K562 (cell line): ENCODE data around the gene PAAF1. TPM values are rescaled to one million over a fixed set of nuclear protein-coding genes. Genes with fewer than 3 reads are reported as not detected.

Experiments used
- BDP1 ChIP-seq: IDR thresholded peaks from 3 replicates; pipeline ENCODE4 v1.6.1; 2011; ENCODE audit not compliant: insufficient read length, insufficient read depth
- HNRNPUL1 ChIP-seq: fragments of 200-400 bp; formaldehyde crosslinking; IDR thresholded peaks from 2 replicates; pipeline ENCODE4 v1.6.1; 2017; ENCODE audit warnings: low read length
- KLF16 ChIP-seq: IDR thresholded peaks from 2 replicates; pipeline ENCODE4 v1.6.1; 2016; ENCODE audit warnings: antibody characterized with exemption
- MECOM ChIP-seq: fragments of 250-450 bp; sonication (Bioruptor Pico); IDR thresholded peaks from 2 replicates; pipeline ENCODE4 v1.8.0; 2022; ENCODE audit warnings: inconsistent platforms
- NELFE ChIP-seq: IDR thresholded peaks from 2 replicates; pipeline ENCODE4 v1.6.1; 2011; ENCODE audit warnings: mild to moderate bottlenecking; ENCODE audit not compliant: insufficient read depth, insufficient read length
- NR2F6 ChIP-seq: fragments of 450-650 bp; formaldehyde crosslinking; IDR thresholded peaks from 2 replicates; pipeline ENCODE4 v1.4.0; 2020; ENCODE audit warnings: mild to moderate bottlenecking
- RFX1 ChIP-seq: fragments of 450-650 bp; IDR thresholded peaks from 2 replicates; pipeline ENCODE4 v1.6.1; 2016; ENCODE audit warnings: mild to moderate bottlenecking, moderate library complexity
- SIX5 ChIP-seq, 2 experiments: IDR thresholded peaks; 2 replicates each; pipeline ENCODE4 v1.6.1; 2011; ENCODE audit warnings: low read length in 2 of 2, borderline replicate concordance in 1 of 2, low read depth in 1 of 2, mild to moderate bottlenecking in 1 of 2, moderate library complexity in 1 of 2; ENCODE audit not compliant: insufficient read depth in 1 of 2
- SPI1 ChIP-seq: IDR thresholded peaks from 2 replicates; pipeline ENCODE4 v1.6.1; 2011; ENCODE audit warnings: low read depth, low read length, control low read depth, borderline replicate concordance
- SRSF7 ChIP-seq: fragments of 200-400 bp; formaldehyde crosslinking; optimal IDR thresholded peaks from 2 replicates; pipeline ENCODE3; 2017; ENCODE audit warnings: mild to moderate bottlenecking, low read depth, low read length
- ZC3H11A ChIP-seq: IDR thresholded peaks from 2 replicates; pipeline ENCODE4 v1.6.1; 2012; ENCODE audit warnings: low read depth, low read length, improper control_type of control experiment
- ZNF143 ChIP-seq: sonication (generic); formaldehyde crosslinking; IDR thresholded peaks from 2 replicates; pipeline ENCODE4 v1.9.0; 2022; ENCODE audit warnings: mild to moderate bottlenecking, missing genetic modification reagents
- ZNF184 ChIP-seq: sonication (generic); formaldehyde crosslinking; IDR thresholded peaks from 2 replicates; pipeline ENCODE4 v1.5.0; 2020; ENCODE audit warnings: missing genetic modification reagents
- polyA plus RNA-seq, 8 experiments: library from polyadenylated mRNA; depleted of rRNA in 4 of 8; stranded (reverse) in 5 of 8; unstranded in 3 of 8; fragments of >200 nt; fragmentation: Nextera tagmentation in 2 of 8; fragmentation: Illumina TruSeq in 1 of 8; extraction: Ambion mirVana in 2 of 8; extraction: Trizol in 1 of 8; gene quantifications; 2 replicates each; pipeline versions ENCODE4 v1.2.1 to v1.2.3, GENCODE V29; 2011 to 2014; ENCODE audit warnings: inconsistent platforms in 1 of 8, missing spikeins in 1 of 8
- total RNA-seq, 7 experiments: library from RNA; depleted of rRNA in 6 of 7; stranded (reverse); fragments of >200 nt in 6 of 7; fragmentation: Illumina TruSeq in 2 of 7; extraction: Trizol in 2 of 7; gene quantifications; 2 replicates each; pipeline versions ENCODE4 v1.2.1 to v1.2.3, GENCODE V29; 2011 to 2021; ENCODE audit warnings: low replicate concordance in 1 of 7
- TF ChIP-seq, protein P1 (sequence below): conservative IDR thresholded peaks from 2 replicates; pipeline ENCODE4 v1.6.1; 2011; ENCODE audit warnings: low read depth, mild to moderate bottlenecking, low read length; ENCODE audit not compliant: control insufficient read depth
- TF ChIP-seq, protein P2 (sequence below): sonication (generic); formaldehyde crosslinking; IDR thresholded peaks from 2 replicates; pipeline ENCODE4 v1.8.1; 2023; ENCODE audit warnings: mild to moderate bottlenecking, missing genetic modification reagents, moderate library complexity
- TF ChIP-seq, protein P3 (sequence below): fragments of 200-800 bp; sonication (Bioruptor generic); IDR thresholded peaks from 2 replicates; pipeline ENCODE4 v1.6.1; 2016; ENCODE audit warnings: missing genetic modification characterization, missing compliant biosample characterization

Gene PAAF1
- total and polyA plus RNA-seq, 9 of the 15 experiments (the other 6 are each of a cell fraction or from before 2014, with no cell fraction given): 13.5 to 78.6 (median 23.3) TPM

DNA sequence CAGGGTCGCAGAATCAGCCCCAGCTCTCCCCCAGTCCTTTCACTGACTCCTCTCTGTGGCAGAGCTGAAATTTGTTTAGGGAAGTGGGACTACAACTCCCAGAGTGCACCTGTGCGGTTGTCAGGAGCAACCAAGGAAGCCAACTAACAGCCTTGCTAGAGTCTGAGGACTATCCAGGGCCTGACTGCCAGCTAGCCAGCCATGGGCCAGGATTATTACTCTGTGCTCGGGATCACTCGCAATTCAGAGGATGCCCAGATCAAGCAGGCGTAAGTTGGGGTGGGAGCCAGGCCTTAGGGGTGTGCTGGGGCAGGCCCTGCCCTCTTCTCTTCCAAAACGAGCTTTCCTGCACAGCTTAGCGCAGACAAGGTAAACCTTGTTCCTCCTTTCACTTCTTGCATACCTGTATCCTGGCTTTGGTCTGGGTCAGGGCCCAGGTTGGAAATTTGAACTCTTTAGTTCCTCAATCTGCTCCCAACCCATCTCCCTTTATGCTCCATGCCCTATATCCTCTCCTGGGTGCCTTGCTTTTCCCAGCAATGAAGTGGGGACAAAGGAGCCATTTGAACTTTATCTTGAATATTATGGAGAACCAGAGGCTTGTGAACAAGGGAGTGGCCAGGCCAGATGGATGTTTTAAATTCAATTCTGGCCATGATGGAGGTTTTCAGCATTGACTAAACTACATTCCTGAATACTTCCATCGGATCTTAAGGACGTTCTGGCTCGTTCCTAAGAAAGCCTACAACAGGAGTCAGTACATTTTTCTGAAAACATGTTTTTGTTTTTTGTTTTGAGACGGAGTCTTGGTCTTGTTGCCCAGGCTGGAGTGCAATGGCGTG lies 74.3 kb downstream of the PAAF1 start, which contains the start of gene DNAJB13 (continued):
- TF ChIP-seq SRSF7: no peak
- TF ChIP-seq, protein P1, sequence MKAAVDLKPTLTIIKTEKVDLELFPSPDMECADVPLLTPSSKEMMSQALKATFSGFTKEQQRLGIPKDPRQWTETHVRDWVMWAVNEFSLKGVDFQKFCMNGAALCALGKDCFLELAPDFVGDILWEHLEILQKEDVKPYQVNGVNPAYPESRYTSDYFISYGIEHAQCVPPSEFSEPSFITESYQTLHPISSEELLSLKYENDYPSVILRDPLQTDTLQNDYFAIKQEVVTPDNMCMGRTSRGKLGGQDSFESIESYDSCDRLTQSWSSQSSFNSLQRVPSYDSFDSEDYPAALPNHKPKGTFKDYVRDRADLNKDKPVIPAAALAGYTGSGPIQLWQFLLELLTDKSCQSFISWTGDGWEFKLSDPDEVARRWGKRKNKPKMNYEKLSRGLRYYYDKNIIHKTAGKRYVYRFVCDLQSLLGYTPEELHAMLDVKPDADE: 0 out of 2 replicates have a peak, but pooled peaks have one; percentile 50
- no peak for TF ChIP-seq MECOM (CRISPR knock-in tag)
- TF ChIP-seq, protein P2, sequence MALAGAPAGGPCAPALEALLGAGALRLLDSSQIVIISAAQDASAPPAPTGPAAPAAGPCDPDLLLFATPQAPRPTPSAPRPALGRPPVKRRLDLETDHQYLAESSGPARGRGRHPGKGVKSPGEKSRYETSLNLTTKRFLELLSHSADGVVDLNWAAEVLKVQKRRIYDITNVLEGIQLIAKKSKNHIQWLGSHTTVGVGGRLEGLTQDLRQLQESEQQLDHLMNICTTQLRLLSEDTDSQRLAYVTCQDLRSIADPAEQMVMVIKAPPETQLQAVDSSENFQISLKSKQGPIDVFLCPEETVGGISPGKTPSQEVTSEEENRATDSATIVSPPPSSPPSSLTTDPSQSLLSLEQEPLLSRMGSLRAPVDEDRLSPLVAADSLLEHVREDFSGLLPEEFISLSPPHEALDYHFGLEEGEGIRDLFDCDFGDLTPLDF: no peak
- TF ChIP-seq SIX5 (IDR thresholded peaks at IDR 0.05; ENCODE audit: borderline replicate concordance in 1 of 2, insufficient read depth in 1 of 2, low read depth in 1 of 2, low read length in 2 of 2): peak; percentile 73 to 78
- TF ChIP-seq ZC3H11A: no peak
- TF ChIP-seq, protein P3, sequence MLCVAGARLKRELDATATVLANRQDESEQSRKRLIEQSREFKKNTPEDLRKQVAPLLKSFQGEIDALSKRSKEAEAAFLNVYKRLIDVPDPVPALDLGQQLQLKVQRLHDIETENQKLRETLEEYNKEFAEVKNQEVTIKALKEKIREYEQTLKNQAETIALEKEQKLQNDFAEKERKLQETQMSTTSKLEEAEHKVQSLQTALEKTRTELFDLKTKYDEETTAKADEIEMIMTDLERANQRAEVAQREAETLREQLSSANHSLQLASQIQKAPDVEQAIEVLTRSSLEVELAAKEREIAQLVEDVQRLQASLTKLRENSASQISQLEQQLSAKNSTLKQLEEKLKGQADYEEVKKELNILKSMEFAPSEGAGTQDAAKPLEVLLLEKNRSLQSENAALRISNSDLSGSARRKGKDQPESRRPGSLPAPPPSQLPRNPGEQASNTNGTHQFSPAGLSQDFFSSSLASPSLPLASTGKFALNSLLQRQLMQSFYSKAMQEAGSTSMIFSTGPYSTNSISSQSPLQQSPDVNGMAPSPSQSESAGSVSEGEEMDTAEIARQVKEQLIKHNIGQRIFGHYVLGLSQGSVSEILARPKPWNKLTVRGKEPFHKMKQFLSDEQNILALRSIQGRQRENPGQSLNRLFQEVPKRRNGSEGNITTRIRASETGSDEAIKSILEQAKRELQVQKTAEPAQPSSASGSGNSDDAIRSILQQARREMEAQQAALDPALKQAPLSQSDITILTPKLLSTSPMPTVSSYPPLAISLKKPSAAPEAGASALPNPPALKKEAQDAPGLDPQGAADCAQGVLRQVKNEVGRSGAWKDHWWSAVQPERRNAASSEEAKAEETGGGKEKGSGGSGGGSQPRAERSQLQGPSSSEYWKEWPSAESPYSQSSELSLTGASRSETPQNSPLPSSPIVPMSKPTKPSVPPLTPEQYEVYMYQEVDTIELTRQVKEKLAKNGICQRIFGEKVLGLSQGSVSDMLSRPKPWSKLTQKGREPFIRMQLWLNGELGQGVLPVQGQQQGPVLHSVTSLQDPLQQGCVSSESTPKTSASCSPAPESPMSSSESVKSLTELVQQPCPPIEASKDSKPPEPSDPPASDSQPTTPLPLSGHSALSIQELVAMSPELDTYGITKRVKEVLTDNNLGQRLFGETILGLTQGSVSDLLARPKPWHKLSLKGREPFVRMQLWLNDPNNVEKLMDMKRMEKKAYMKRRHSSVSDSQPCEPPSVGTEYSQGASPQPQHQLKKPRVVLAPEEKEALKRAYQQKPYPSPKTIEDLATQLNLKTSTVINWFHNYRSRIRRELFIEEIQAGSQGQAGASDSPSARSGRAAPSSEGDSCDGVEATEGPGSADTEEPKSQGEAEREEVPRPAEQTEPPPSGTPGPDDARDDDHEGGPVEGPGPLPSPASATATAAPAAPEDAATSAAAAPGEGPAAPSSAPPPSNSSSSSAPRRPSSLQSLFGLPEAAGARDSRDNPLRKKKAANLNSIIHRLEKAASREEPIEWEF (CRISPR knock-in tag): no peak
- no peak for TF ChIP-seq NR2F6
- TF ChIP-seq ZNF143 (CRISPR knock-in tag): peak; percentile 87
- TF ChIP-seq KLF16: no peak
- TF ChIP-seq HNRNPUL1: no peak
- peak; percentile 83 for TF ChIP-seq SPI1
- TF ChIP-seq RFX1: peak; percentile 93
- no peak for TF ChIP-seq NELFE
- TF ChIP-seq ZNF184: no peak
- TF ChIP-seq BDP1: no peak
